Amygdala (tissue), 56 donors: ENCODE measurements around the gene TMEM121.
A peak's percentile ranks its signal among the peaks of the same experiment; 100 is the strongest.

Experiments
- DNase-seq, 56 donors: peaks; one replicate each; lab custom pipeline; 2025; lab: John Stamatoyannopoulos, UW

TMEM121 gene

DNA sequence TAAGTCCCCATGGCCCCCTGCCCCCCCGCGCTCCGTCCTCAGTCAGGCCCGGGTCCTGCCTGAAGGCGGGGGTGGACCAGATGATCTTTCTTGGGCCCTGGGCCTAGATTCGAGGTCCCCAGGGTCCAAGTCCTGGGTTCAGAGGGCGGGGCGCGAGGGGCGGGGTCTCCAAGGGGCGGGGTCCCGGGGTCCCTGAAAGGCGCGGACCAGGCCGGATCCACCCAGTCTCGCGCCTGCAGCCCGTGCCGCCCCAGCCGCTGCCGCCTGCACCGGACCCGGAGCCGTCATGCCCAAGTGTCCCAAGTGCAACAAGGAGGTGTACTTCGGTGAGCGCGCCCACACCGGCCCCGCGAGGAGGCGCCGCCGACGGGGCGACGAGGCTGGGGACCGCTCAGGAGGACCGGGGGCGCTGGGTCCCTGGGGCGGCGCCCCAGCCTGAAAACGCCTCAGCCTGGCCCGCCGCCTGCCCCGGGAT lies 39.4 kb upstream of the TMEM121 start:
- DNase-seq, result no peak

DNA sequence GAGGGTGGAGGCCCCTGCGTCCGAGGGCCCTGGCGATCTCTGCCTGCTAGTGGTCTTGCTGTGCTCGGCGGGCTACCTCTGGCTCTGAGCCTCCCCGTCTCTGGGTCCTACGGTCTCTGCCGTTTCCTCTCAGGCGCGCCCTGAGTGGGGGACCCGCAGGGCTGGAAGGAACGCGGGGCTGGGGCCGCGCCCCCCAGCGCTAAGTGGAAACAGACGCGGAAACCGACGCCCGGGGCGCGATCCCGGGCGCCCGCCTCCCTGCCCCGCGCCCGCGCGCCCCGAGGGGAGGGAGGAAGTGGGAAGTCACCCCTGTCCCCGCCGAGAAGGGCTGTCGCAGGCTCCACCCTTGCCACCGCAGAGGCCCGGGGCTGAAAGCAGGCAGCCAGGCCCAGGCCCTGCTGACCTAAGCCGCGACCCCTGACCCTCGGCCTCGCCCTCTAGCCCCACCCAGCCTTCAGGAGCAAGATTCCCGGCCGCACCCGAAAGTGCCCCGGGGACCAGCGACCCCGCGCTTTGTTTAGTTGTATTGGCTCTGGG lies 38.9 kb upstream of the TMEM121 start:
- no peak for DNase-seq

DNA sequence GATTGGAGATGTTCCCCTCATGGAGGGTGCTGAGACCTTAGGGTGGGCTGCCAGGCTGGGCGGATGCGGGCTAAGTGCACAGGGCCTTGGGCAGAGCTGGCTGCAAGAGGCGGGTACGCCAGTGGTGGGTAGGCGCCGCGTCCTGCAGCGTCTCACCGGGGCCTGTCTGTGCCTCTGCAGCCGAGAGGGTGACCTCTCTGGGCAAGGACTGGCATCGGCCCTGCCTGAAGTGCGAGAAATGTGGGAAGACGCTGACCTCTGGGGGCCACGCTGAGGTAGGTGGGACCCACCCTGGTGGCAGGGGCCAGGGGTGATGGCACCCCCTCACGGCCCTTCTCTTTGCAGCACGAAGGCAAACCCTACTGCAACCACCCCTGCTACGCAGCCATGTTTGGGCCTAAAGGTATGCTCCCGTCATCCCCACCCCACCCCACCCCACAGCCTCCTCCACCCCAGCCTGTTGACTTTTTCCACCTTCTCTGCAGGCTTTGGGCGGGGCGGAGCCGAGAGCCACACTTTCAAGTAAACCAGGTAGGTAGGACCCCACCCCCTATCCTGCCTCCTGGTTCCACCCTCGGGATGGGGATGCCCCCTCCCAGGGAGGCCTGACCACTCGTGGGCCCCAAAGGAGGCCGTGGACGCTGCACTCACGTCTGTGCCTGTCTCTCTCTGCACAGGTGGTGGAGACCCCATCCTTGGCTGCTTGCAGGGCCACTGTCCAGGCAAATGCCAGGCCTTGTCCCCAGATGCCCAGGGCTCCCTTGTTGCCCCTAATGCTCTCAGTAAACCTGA lies 38.2 kb upstream of the TMEM121 start:
- no peak for DNase-seq

DNA sequence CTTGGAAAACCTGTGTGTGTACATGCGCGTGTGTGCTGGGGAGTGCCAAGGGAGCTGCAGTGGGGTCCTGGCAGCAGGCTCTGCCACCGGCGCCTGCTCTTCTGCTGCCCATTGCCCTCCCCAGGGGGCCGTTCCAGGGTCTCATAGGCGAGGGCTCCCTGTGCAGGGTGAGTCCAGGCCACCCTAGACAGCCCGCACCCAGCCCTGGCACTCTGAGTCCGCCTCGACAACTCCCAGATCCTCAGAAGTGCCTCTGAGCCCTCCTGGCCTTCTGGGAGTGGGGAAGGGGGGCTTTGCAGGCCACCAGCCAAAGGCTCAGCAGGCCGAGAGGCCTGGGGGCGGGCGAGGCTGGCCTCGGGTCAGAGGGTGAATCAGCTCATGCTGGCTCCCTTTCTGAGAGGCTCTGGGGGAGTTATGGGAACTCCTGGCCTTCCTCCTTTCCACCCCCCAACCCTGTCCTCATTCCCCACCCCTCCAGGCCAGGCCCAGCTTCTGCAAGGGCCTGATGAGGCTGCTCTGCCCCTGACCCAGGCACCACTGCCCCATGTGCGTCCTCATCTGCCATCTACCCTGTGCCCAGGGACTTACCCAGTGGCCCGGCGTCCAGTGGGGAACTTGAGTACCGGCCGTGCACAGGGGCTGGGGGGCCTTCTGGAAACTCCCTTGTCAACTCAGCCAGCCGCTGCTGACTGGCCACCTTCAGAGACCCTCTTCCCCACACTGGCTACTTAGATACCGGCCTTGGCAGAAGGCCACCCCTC lies 37.4 kb upstream of the TMEM121 start:
- DNase-seq, result no peak

DNA sequence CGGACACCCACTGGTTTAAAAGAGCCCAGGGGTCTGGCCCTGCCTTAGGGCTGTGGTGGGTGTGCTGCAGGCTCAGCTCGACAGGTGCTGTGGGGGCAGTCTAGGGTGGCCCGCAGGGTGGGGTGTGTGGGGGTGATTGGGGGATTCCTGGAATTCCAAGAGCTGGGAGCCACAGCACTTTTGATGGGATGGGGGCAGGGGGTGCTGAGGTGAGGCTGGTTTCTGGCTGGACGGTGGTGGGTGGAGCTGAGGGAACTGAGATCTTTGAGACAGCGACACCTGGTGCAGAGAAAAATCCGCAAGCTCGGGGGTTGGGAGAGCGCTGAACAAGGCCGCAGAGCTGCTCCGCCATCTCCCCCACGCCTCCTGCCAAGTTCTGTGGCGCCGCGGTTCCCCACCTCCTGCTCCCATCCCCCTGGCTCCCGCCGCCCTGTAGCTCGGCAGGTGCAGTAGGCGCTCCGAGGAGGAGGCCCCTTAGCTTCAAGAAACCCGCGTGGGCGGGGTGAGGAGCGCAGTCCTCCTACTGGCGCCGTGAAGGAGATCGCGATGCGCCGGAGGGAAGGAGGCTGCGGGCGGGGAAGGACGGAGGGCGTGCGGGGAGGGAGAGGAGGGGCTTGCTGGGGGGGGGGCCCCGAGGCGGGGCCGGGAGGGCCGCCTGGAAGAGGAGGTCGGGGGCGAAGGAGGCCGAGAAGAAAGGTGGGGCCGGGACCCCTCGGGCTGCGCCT lies 36.7 kb upstream of the TMEM121 start:
- DNase-seq, result peak in 50 of 56 donors; percentile 21 to 93 (median 67)

DNA sequence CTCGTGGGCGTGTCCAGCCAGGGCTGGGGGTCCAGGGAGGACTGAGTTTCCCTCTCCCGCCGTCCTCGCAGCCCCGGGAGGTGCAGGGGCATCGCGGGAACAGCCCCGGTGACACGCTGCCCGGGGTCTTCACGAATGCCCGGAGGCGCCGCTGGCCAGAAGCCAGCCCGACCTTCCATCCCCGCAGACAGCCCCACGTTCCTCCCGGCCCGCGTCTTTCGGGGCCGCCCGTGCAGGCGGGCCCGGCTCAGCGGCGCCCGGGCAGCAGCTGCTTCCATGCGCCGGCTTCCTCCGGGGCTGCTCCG lies 36.2 kb upstream of the TMEM121 start:
- DNase-seq, result peak in 2 of 56 donors; percentile 51 to 65

DNA sequence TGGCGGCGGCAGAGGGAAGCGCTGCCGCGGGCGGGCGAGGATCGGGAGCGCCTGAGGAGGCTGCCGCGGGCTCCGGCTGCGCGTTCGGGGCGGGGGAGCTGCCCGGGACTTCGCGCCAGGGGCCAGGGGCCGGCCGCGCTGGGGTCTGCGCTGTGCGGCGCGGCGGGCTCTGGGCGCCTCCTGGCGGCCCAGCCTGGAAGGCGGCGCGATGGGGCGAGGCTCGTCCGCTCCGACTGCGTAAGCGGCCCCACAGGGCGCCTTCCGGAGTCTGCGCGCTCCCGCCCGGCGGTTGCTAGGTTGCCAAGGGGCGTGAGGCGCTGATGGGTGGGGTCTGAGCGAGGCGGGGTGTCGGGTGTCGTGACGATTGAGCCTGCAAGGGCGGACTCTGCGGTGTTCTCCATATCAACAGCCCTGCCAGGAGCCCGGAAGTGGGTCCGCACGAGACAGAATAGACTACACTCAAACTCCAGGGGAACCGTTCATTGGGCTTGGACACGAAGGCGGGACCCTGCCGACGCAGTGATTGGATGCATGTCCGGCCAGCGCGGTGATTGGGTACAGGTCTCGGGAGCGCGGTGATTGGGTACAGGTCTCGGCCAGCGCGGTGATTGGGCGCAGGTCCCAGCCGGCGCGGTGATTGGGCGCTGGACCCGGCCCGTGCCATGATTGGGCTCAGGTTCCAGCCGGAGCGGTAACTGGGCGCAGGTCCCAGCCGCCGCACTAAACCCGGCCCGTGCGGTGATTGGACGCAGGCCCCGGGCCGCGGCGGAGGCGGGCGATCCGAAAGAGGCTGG lies 35.6 kb upstream of the TMEM121 start, which contains the start of gene TEDC1:
TEDC1 (plus strand) TSS at position 675 of the 794 bp plus-strand sequence. CDS start 130 bp downstream, outside the sequence.
- DNase-seq, result peak; percentile 92 to 100 (median 100)

DNA sequence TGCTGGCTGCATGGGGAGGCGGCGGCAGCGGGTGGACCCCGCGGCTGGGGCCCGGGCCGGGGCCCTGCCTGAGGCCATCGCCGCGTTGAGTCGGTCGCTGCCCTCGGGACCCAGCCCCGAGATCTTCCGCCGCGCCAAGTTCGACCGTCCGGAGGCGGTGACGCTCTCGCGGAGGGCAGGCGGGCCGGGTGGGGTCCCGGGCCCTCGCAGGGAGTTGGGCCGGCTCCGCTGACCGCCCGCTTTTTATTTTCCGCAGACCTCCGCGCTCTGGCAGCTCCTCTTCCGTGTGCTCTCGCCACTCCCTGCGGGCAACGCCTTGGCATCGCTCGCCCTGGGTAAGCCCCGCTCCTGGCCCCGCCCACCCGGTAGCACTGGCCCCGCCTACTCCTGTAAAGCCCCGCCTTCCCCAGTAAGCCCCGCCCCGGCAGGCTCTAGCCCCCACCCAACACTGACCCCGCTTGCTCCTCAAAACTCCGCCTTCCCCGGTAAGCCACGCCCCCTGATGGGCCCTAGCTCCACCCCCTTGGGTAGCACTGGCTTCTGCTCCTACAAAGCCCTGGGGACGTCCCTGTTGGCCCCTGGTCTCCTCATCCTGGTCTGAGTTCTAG lies 34.9 kb upstream of the TMEM121 start:
- DNase-seq, result peak in 21 of 56 donors; percentile 20 to 87 (median 51)

DNA sequence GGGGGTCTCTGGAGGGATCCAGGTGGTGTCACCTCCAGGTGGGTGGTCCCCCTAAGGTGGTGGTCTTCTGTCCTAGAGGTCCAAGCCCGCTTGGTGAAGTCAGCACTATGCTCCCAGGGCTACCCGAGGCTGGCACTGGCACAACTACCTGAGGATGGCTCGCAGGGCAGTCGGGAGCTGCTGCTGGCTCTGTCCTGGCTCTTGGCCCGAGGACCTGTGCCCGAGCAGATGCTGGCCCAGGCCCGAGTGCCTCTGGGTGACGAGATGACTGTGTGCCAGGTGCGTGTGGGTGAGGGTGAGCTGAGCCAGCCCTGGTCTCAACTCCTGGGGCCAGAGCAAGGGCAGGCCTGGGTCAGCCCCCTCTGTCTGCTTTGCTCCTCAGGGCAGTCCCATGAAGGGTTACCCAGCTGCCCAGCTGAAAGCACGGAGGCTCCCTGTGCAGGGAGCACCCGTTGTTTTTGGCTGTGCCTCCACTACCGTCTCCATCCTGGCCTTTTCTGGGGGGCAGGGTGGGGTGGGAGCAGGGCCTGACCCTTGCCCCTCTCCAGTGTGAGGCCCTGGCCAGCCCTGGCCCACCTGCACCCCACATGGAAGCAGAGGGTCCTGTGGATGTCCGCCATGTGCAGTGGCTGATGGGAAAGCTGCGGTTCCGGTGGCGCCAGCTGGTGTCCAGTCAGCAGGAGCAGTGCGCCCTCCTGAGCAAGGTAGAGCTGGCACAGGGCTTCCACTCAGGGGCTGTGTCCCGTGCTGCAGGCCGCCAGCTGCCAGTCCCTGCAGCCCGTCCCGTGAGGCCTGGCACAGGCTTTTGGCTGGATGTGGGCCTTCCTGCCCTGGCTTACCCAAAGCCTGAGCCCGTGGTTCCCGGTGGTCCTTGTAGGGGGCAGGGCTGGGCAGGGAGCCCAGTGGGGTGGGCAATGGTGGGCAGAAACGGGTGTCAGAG lies 34.1 kb upstream of the TMEM121 start:
- DNase-seq, result no peak

DNA sequence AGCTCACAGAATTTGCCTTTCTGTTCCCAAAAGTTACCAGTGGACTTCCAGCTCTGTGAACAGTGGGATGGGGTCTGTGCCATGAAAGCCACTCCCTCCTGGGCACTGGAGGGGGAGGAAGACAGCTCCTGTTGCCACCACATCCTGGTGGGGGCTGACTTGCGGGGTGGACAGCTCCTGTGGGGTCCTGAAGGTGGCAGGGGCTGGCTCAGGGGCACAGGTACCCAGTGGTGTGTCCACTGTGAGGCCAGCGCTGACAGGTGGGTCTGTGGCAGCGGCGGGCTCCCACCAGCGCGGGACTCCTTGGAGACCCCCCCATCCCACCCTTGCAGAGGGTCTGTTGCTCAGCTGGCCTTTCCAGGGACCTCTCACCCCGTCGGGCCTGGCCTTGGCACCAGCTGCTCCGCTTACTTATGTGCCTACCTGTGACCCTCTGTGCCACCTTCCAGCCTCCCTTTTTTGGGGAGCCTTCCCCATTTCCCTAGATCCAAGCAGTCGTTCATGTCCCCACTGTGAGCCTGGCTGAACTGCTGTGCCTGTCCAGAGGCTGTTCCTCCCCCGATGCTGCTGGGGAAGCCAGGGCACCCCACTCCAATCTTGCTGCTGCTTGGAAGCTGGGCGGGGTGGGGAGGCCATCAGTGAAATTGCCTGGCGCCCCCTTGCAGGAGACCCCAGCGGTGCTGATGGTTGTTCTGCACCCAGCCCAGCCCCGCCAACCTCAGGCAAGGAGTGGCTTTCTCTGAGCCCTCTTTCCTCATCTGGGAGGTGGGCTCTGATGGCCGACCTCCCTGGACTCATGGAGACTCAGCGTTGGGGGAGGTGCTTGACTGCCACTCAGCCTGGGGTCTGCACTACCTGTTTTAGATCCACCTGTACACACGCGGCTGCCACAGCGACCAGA lies 33.2 kb upstream of the TMEM121 start:
- DNase-seq, result no peak

DNA sequence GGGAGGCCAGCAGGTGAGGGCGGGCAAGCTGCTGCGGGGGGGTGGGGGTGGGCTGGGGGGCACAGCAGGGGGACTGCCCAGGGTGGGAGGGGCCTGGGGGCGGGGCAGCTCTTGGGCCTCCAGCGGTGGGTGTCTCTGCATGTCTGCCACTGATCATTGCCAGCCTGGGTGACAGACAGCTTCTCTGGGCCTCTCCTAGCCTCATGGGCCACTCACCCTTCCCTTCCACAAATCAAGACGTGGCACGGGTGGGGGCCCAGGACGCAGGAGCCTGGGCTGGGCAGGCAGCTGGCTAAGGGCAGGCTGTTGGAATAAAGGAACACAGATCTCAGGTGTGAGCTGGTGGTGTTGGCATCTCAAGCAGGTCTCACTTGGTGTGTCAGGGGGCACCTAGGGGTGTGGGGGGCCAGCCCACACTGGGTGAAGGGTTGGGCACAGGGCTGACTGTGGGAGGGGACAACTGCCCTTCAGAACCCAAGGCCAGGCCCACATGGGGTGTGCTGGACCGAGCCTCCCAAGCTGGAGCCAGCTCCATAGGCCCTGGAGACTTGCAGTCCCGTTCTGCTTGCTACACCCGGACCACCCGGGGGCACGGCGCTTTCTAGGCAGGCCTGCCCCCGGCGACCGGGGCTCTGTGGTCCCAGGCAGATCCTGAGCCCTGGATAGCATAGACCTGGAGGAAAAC lies 32.3 kb upstream of the TMEM121 start:
- no peak for DNase-seq

DNA sequence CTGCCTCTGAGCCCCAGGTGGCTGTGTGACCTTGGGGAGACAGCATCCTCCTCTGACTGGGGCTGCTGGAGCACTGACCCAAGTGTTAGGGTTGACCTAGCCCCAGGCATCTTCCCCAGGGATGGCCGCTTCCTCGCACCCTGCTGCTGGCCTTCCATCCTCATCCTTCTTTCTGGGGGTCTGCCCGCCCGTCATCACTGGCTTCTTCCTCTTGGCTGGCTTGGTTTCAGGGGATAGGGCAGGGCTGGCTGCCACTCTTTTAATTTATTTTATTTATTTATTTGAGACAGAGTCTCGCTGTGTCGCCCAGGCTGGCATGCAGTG lies 31.8 kb upstream of the TMEM121 start:
- no peak for DNase-seq

DNA sequence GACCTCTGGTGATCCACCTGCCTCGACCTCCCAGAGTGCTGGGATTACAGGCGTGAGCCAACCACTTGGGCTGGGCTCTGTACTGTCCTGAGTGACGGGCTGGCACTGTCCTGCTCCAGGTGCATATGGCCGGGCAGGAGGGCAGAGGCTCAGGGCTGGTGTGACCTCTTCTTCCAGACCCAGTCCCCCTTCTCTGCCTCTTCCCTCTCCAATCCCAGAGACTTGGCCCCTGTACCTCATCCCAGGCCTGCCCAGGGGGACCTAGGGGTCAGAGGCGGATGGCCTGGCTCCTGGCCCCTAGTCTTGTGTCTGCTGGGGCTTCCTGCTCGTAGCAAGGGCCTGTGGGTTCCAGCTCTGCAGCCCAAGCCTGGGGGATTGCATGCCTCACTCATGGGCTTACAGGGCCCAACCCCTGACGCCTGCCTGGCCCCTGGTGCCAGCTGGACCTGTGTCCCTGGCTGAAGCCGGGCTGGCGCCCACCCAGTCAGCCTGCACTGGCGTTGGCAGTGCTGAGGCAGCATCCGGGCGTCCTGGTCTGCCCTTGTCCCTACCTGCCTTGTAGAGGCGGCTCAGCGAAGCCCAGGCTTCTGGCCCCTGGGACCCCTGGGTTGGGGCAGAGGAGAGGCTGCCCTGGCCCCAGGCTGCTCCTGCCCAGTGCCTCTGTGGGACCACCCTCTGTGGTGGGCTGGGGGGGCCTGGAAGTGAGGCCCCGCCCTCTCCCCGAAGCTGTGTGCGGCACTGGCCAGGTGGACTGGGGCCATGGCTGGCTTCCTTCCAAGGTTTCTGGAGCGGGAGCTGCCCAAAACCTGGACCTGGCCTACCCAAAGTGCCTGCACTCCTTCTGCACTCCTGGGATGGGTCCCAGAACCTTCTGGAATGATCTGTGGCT lies 31.0 kb upstream of the TMEM121 start:
- DNase-seq, result no peak

DNA sequence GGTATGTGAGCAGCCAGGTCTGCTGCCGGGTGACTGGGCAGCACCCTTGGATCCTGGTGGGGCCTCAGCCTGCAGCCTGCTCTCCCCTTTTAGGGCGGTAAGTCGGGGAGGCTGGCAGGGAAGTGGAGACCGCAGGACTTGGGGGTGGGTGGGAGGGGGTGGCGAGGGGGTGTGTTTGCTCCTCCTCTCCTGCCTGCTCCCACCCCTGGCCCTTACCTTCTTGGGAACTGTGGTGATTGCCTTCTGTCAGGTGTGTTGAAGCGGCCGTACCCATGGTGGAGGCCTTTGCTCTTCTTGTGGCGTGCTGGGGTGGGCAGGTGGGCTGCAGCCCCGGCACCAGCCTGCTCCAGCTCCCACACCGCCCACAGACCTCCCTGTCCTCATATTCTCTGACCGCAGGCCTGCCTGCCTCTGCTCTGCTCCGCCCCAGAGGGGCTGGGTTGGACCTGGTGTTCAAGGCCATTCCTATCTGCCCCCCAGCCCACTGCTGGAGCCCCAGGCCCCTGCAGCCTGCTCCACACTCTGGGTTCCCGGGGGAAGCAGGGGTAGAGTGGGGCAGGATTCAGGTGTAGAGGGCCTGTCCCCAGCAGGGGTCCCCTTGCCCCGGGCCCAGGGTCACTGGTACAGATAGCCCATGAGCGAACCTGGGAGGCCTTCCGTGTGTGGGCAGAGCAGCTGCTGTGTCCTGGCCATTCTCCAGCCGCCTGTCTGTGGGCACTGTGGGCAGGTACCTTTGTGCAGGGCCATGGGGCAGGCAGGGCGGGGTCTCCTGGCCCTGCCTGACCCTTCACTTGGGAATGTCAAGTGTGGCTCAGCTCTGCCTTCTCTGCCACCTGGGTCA lies 30.2 kb upstream of the TMEM121 start:
- DNase-seq, result no peak
